ENCODE measurements around the gene RSBN1. TPM values are rescaled to one million over a fixed set of nuclear protein-coding genes. Genes with fewer than 3 reads are reported as not detected.

Gene RSBN1
- total and polyA plus RNA-seq, 10 of the 15 experiments (the other 5 are each of a cell fraction or from before 2014, with no cell fraction given), result 2.9 to 26.8 (median 11.5) TPM

DNA sequence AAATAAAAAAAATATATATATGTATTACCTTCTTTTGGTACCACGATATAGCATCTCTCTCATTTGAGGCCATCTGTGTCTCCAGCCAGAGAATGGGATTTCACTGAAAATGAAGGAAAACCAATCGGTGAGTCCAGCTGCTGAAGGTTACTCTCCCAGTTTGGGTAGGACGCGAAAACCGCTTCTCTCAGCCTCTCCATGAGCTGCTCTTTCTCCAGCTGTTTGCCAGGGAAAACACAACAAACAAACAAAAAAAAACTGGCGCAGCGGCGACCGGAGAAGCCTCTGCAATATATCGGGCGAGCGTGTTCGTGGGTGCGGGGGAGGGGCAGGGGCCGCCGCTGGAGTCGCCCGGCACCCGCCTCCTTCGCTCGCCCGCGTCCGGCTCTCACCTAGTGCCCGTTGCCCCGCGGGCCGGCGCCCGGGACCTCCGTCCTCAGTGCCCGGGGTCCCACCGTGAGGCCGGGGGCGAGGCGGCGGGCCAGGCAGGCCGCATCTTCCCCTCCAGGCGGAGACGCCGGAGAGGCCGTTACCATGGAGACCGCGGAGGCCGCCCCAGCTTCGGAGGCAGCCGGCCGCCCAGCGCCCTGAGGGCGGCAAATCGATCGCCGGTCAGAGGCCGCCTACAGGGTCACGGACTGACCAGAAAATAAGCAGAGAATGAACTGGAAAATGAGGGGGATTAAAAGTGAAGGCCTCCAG lies 53.5 kb downstream of the RSBN1 start (continued):
- TF ChIP-seq REST (IDR thresholded peaks at IDR 0.05; ENCODE audit: low read depth, low read length) (no peak), HCFC1 (IDR thresholded peaks at IDR 0.05; ENCODE audit: low read length) (no peak), NRF1 (conservative IDR thresholded peaks at IDR 0.05; ENCODE audit: low read depth, low read length) (no peak), MXI1 (IDR thresholded peaks at IDR 0.05; ENCODE audit: low read depth, low read length) (peak; percentile 71; the same call in 1 of the 2 replicates), WRNIP1 (IDR thresholded peaks at IDR 0.05; ENCODE audit: borderline replicate concordance, low read depth, low read length) (no peak), CBFB (IDR thresholded peaks at IDR 0.05; ENCODE audit: low read depth) (no peak), KAT2A (conservative IDR thresholded peaks at IDR 0.05; ENCODE audit: control insufficient read depth, low read depth, low read length) (no peak), ZNF274 (IDR thresholded peaks at IDR 0.05; ENCODE audit: insufficient read depth, insufficient read length) (no peak), JUNB (IDR thresholded peaks at IDR 0.05) (no peak), POLR2AphosphoS2 (IDR thresholded peaks at IDR 0.05; ENCODE audit: low read depth, low read length) (no peak), LARP7 (IDR thresholded peaks at IDR 0.05) (peak; percentile 60; the same call in 1 of the 2 replicates), TCF12 (IDR thresholded peaks at IDR 0.05; ENCODE audit: low read depth, low read length) (no peak), TARDBP (IDR thresholded peaks at IDR 0.05; ENCODE audit: borderline replicate concordance) (no peak), PKNOX1 (IDR thresholded peaks at IDR 0.05) (no peak), CTCF (IDR thresholded peaks at IDR 0.05 in 2 of 3, conservative IDR thresholded peaks at IDR 0.05 in 1 of 3; ENCODE audit: control insufficient read depth in 2 of 3, extremely low read depth in 1 of 3, insufficient read depth in 1 of 3, low read depth in 3 of 3, low read length in 3 of 3) (no peak), RUNX3 (IDR thresholded peaks at IDR 0.05; ENCODE audit: low read length) (no peak), RFX5 (IDR thresholded peaks at IDR 0.05; ENCODE audit: low read depth, low read length) (no peak)
- TF ChIP-seq, protein P1, sequence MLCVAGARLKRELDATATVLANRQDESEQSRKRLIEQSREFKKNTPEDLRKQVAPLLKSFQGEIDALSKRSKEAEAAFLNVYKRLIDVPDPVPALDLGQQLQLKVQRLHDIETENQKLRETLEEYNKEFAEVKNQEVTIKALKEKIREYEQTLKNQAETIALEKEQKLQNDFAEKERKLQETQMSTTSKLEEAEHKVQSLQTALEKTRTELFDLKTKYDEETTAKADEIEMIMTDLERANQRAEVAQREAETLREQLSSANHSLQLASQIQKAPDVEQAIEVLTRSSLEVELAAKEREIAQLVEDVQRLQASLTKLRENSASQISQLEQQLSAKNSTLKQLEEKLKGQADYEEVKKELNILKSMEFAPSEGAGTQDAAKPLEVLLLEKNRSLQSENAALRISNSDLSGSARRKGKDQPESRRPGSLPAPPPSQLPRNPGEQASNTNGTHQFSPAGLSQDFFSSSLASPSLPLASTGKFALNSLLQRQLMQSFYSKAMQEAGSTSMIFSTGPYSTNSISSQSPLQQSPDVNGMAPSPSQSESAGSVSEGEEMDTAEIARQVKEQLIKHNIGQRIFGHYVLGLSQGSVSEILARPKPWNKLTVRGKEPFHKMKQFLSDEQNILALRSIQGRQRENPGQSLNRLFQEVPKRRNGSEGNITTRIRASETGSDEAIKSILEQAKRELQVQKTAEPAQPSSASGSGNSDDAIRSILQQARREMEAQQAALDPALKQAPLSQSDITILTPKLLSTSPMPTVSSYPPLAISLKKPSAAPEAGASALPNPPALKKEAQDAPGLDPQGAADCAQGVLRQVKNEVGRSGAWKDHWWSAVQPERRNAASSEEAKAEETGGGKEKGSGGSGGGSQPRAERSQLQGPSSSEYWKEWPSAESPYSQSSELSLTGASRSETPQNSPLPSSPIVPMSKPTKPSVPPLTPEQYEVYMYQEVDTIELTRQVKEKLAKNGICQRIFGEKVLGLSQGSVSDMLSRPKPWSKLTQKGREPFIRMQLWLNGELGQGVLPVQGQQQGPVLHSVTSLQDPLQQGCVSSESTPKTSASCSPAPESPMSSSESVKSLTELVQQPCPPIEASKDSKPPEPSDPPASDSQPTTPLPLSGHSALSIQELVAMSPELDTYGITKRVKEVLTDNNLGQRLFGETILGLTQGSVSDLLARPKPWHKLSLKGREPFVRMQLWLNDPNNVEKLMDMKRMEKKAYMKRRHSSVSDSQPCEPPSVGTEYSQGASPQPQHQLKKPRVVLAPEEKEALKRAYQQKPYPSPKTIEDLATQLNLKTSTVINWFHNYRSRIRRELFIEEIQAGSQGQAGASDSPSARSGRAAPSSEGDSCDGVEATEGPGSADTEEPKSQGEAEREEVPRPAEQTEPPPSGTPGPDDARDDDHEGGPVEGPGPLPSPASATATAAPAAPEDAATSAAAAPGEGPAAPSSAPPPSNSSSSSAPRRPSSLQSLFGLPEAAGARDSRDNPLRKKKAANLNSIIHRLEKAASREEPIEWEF (IDR thresholded peaks at IDR 0.05; ENCODE audit: insufficient replicate concordance, low read depth, low read length), result no peak

Measured in GM12878 (cell line).